HG02763 (cell line): ENCODE results near the gene KIAA1217.
"Not testable (repeated sequence)": the region's sequence is repeated elsewhere in the genome, so short reads cannot be mapped to it uniquely, and the experiment has no call there.

Source experiments
- ATAC-seq: cut with Tn5 transposase; IDR thresholded peaks from one replicate; pipeline ENCODE4 v1.9.1; 2021; ENCODE audit warnings: mild to moderate bottlenecking, moderate library complexity; ENCODE audit not compliant: unreplicated experiment

The KIAA1217 gene

GRCh38 chr10:24459836-24460235 lies 250.9 kb downstream of the KIAA1217 start:
- no peak for ATAC-seq

DNA sequence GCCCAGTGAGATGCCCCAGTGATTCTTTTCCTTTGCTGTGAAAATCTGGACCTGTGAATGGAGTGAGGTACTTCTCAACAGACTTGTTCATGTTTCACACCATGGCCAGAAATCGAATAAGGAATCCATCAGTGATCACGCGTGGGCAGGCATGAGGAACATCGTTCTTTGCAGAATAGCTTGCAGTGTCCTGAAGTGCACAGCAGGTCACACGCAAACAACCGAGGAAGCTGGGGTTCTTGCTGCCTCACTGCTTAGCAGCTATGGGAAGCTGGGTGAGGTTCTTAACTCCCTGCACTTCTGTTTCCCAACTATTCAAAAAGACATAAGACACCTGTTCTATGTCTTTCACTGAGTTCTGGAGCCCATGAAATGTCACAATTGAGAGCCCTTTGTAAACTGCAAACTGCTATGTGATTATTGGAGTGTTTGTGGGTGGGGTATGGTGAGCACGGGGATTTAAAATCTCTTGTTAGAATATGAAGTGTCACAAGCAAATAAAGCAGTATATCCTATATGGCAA lies 253.4 kb downstream of the KIAA1217 start:
- no peak for ATAC-seq

DNA sequence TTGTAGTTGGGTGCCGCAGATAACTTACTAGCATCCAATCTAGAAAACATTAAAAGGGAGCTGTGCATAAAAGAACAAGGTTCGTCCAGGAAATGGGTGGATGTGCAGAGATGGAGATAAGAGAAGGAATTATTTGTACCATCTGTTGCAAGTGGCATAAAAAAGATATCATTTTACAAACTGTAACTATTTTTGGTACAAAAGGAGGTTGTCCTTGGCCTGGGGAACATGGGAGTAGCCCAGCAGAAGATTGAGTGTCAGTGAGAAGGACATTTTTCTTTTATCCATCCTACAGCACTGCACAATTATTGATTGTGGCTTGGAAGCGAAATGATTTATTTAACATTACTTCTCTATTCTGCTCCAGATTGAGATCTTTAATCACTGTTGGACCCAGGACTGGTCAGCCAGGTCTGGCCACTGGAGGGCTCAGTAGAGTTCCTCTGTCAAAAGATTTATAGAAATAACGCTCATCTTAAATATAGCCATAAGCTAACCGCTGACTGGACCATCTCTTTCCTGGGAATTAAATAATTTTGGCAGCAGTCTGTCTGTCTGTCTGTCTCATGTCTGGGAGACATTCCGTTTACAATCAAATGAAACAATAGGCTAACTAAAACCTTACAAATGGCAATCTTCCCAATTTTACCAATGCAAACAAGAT lies 254.1 kb downstream of the KIAA1217 start:
- ATAC-seq, result no peak

DNA sequence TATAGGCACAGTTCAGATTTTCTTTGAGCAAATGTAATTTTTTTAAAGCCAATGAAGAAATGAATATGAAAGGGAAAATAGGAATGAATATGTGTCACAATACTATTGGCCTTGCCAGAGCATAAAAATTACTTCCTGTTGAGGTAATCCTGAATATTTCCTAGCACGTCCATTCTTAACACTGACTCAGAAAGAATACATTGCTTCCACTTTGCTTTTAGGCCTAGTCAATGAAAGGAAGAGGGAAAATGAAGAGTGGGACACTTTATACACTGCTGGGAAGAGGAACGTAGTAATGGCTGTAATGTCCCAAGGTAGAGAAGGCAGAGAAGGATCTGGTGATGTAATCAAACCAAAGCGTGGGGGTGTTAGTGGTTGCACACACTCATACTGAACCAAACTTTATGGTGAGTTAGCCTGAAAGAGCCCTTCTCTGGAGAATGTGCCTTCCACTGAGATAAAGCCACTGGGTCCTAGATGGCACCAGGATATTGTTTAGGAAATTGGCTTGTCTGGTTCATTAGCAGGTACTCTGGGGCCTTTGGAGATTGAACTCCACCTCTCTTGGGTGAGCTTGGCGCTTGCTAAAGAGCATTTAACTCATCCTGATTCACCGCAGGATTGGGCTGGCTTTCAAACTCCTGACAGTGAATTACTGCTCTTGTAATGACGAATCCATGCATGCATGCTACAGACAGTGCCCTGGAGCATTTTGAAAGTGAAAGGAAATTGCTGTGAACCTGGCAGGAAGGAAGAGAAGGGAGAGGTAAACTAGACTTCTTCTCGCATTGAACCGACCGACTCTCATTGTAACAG lies 254.9 kb downstream of the KIAA1217 start:
- ATAC-seq, result peak; percentile 73

- no peak for ATAC-seq
Measured at GRCh38 chr10:24465124-24465874, 256.4 kb downstream of the KIAA1217 start.

- peak; percentile 49 for ATAC-seq
Measured at GRCh38 chr10:24465891-24466818, 257.2 kb downstream of the KIAA1217 start.

- ATAC-seq, result no peak
Measured at GRCh38 chr10:24467136-24467535, 258.2 kb downstream of the KIAA1217 start.

DNA sequence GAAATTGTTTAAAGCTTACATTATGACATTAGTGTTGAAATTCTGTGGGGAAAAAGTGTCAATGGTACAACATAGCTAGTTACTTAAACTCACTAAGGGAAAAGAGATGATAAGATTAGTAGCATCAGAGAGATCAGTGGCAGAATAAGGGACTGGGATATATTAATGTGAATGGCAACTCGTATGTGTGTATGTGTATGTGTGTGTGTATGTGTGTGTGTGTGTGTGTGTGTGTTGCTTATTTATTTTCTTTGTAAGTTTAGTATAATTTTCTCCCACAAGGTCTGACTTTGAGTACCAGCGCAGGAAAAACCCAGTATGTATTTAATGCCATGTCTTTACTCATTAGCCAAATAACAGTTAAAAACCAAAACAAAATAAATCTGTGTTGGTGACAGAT lies 258.7 kb downstream of the KIAA1217 start:
- ATAC-seq, result no peak

DNA sequence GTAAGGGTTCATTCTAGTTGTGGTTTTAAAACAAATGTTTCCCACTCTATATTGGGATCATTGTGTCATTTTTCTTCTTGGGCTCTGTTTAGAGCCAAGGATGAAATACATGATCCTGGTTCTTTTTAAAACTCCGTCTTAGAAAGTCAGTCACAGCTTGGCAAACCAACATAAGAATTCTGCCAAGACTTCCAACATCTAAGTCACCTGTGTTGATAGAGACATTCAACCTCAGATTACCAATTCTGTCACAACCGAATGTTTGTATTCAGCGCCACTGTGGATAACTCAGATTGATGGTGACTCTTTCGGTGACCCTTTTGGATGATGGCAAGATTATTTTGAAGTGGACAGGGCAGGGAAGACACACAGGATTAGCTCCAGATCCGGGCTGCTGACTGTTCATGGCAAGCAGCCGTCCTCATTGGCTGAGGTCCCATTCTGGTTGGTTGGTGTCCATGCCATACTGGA lies 259.4 kb downstream of the KIAA1217 start:
- no peak for ATAC-seq

DNA sequence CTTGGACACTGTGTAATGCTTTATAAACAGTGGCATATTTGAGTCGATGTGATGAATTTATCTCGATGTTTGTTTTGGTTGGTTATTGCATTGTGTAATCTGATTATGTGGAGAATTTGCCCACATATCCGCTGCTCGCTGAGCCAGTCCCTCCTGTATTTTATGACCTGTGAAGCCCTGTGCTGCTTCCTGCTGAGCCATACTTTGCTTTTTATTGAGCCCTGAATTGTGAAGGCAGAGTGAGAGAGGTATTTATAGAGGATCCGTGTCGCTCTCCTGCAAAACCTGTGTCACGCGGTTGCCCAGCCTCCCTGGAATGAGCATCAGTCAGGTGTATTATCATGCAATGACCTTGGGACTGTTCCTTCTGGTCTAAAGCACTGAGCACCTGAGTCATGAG lies 261.1 kb downstream of the KIAA1217 start:
- no peak for ATAC-seq

- ATAC-seq, result no peak
Measured at GRCh38 chr10:24475598-24475997, 266.7 kb downstream of the KIAA1217 start.

DNA sequence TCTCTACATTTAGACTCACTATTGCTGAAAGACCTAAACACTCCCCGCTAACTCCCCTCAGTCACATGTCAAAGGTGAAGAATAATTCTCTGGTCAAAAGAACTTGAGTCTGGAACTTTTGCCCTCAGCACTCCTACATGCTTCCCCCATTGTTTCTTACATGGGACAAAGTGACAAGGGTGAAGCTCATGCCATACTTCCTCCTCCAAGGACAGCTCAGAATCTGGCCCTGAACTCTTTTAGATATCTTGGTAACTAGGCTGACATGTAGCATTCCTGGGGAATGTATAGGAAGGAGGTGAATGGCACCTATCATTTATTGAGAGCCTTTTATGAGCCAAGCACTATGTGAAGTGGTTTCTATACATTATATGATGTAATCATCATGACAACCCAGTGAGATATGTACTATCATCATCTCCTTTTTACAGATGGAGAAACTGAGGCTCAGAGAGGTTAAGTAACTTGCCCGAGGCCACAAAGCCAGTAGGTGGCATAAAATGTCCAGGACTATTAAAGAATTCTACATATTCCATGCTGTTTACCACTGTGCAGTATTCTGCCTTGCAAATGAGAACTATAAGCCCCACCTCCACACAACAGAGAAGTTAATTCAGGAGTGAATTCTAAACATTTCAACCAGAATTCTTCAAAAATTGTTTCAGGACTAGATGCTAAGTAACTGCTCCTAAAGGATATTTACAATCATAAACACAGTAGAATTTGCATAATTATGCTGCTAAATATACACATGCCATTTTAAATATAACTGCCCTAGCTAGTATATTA lies 268.2 kb downstream of the KIAA1217 start:
- ATAC-seq, result no peak

DNA sequence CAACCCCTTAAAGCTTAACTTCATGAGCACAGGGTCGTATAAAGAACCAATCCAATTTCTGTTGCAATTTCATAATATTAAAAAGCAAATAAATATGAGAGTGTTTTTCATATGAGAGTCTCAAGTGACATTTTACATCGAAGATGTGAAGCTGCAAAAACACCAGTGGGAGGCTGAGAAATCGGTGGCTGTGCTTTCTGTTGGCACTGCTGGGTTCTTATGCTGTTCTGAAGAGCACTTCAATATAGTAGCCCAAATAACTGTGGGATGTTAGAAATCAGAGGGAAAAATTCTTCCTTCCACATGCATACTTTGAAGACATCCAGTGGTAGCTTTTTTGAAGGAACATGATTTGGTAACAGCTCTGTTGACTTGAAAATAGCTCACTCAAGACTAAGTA lies 269.0 kb downstream of the KIAA1217 start:
- no peak for ATAC-seq

DNA sequence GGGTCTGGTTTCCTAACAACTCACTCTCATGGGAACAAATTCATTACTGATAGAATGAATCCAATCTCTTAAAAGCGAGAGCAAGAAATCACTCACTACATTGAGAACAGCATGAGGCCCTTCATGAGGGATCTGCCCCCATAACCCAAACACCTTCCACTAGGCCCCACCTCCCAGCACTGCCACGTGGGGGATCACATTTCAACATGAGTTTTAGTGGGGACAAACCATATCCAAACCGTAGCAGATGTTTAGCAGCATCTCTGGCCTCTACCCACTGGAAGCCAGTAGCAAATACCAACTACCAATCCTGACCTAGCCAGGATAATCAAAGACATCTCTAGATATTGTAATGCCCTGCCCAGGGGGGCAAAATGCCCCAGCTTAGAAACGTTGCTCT lies 270.9 kb downstream of the KIAA1217 start:
- ATAC-seq, result no peak

- no peak for ATAC-seq
Measured at GRCh38 chr10:24480447-24480846, 271.5 kb downstream of the KIAA1217 start.

DNA sequence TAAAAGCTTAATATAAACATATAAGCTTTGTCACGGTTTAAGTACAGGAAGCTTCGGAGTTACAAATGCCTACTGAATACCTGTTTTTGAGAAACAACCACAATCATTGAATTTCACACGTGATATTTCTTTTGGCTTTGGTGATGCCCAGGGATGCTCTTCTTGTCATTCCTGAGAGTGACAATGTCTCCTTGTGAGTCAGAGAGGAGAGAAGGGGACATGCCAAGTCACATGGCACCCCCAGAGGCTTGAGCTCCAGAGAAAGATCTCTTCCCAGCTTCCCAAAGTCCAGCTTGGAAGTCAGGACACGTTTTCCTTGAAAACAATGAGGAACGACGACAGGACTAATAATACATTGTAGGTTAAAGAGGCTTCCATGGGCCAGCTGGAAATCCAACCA lies 272.3 kb downstream of the KIAA1217 start:
- no peak for ATAC-seq

DNA sequence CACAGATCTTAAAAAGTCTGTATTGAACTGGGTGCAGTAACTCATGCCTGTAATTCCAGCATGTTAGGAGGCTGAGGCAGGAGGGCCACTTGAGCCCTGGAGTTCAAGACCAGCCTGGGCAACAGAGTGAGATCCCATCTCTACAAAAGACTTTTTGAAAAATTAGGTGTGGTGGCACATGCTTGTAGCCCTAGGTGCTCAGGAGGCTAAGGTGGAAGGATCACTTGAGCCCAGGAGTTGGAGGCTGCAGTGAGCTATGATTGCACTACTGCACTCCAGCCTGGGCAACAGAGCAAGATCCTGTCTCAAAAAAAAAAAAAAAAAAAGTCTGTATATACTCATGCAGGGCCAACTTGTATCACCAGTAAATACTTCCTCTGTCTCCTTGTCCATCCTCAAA lies 273.8 kb downstream of the KIAA1217 start:
- ATAC-seq, result not testable (repeated sequence)

DNA sequence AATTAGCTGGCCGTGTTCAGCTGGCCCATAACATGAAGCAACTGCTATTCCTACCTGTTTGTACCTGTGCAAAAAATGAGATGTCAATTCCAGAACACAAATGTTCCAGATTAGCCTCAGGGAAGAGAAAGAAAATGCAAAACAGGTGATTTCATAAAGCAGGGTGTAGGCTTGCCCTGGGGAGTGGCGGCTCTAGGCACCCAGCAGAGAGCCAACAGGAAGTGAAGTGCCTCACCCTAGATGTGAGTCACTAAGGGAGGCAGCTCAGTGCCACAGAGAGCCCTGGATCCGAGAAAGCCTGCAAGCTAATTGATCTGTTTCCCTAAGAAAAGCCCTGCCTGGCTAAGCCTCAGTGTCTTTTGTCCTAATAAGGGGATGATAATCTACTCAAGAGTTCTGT lies 274.8 kb downstream of the KIAA1217 start:
- peak; percentile 90 for ATAC-seq

- ATAC-seq, result no peak
Measured at GRCh38 chr10:24484771-24485170, 275.8 kb downstream of the KIAA1217 start.
